Putamen (tissue), 1 donor: Measurements from ENCODE around the gene SIX2.

Experiments used
- DNase-seq: peaks from one replicate; pipeline ENCODE4 v3.0.0-alpha.2; 2016; ENCODE audit warnings: low spot score

SIX2 gene

DNA sequence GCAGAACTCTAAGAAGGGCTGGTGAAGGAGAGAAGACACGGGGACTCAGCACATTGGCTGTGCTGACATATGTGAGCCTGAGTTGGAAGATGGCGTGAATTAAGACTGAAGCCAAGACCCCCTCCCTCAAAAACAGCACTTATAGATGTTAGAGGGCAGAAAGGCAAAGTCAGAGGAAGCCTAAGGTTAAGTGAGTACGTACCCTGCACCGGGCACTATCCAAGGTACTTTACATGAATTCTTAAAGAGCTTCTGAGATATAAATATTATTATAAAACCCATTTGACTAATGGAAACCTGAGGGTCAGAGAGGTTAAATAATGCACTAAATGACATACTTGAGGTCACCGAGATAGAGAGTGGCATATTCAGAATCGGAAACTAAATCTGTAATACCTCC, 42.2 kb downstream of the SIX2 start:
- DNase-seq: no peak

DNA sequence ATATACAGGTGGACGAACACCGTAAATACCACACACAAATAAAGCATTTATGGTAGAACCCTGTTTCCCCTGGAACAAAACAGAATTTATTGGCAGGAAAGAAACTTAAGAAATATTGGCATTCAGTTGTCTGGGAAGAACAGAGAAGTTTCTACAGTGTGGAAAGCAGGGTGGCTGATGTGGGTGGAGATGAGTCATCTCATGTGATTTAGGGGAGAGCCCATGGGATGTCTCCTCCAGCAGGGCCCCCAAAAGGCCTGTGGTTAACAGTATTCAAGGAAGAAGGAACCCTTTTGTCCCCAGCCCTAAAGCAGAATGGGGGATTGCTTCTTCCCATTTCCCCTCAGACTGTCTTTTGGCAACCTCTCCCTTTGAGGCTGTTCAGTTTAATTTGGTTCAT, 43.6 kb downstream of the SIX2 start:
- DNase-seq: no peak

DNA sequence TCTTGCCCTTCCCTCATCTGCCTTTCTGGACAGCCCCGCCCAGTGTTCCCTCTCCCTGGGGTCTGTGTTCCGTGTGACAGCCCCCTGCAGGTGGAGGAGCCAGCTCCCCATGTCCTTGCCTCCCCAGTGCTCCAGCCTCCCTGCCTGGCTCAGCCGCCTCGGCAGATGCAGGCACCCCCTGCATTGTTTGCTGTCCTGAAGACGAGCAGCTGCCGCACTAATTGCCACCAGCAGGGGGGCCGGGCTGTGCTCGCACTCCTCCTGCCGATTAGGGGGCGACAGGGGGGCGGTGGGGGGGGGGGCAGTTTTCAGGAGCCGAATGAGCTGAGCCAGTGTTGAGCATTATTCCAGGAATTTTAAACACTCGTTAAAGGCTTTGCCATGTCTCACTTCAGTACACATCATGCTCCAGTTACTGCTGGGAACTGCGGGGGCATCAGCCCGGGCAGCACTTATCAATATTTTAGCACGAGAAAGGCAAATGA, 44.5 kb downstream of the SIX2 start:
- no peak for DNase-seq

DNA sequence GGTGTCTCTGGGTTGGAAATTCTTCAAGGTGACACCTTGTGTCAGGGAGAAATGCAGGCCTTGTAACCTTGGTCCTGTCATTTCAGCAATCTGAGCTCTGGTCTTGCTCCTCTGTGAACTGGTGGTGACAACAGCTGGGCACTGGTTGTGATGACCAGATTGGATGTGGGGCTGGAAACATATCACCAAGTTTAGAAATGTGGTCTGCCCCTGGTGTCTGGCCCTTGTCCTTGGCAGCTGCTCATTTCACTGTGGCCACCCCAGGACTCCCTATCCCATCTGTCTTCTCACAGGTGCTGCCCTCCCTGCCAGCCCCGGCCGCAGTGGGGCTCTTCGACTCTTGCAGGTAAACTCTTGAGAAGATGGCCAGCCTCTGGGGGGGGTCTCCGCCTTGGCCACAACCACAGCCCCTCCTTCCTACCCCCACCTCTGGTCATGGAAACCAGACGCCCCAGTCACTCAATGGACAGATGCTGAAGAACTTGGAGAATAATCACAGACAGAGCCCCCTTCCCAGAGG, 47.0 kb downstream of the SIX2 start:
- no peak for DNase-seq

GRCh38 chr2:44960871-44961270, 48.4 kb downstream of the SIX2 start:
- DNase-seq: no peak

GRCh38 chr2:44959855-44960254, 49.4 kb downstream of the SIX2 start:
- DNase-seq: no peak

DNA sequence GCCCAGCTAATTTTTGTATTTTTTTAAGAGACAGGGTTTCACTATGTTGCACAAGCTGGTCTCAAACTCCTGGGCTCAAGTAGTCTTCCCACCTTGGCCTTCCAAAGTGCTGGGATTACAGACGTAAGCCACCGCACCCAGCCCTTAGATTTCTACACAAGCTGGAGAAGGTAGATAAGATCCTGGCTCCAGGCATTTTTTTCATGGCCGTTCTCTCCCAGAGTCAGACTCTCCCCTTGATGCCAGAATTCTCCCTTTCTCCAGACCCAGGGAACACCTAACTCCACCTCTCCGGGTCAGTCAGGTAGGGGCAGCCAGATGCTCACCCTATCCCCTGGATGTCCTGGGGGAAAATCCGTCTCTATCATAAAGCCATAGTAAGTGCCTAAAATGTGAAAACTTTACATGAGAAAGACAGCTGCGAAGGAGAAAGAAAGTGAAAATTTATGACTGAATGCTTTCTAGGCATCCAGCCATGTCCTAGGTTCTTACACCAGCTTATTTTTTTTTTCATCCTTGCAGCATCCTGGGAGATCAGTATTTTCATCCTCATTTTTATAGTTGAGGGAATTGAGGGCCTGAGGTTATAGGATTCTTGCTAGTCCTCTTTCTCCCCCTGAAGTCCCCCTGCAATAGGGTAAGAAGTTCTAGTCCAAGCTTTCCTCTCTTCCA, 51.5 kb downstream of the SIX2 start:
- no peak for DNase-seq

- no peak for DNase-seq
Observed at GRCh38 chr2:44956843-44957242, 52.4 kb downstream of the SIX2 start.

- no peak for DNase-seq
Observed at GRCh38 chr2:44955593-44956392, 53.5 kb downstream of the SIX2 start.
